MM.1S (cell line): ENCODE measurements around the gene OSBPL5.

Source experiments
- DNase-seq: peaks from one replicate; pipeline ENCODE4 v3.0.0-alpha.2; 2015
- H2AFZ ChIP-seq: fragments of 300-600 bp; sonication (generic); 2 replicates; pipeline ENCODE4 v1.6.0; 2016; ENCODE audit warnings: antibody characterized with exemption, low read length
- H3F3A ChIP-seq: fragments of 300-600 bp; sonication (generic); 2 replicates; pipeline ENCODE4 v1.6.1; 2016; ENCODE audit warnings: mild to moderate bottlenecking, antibody characterized with exemption, low read length, moderate library complexity, mixed read lengths; ENCODE audit not compliant: insufficient read depth
- H3K27ac ChIP-seq: fragments of 300-600 bp; sonication (generic); 2 replicates; pipeline ENCODE4 v1.5.1; 2016; ENCODE audit warnings: mild to moderate bottlenecking, low read length
- H3K27me3 ChIP-seq: fragments of 300-600 bp; sonication (generic); replicated peaks from 2 replicates; pipeline ENCODE4 v1.6.0; 2016; ENCODE audit warnings: low read length; ENCODE audit not compliant: insufficient read depth
- H3K36me3 ChIP-seq: fragments of 300-600 bp; sonication (generic); replicated peaks from 2 replicates; pipeline ENCODE4 v1.6.1; 2016; ENCODE audit warnings: mild to moderate bottlenecking, low read length, mixed read lengths; ENCODE audit not compliant: insufficient read depth
- H3K4me1 ChIP-seq: fragments of 300-600 bp; sonication (generic); 2 replicates; pipeline ENCODE4 v1.6.1; 2016; ENCODE audit warnings: low read length, mixed read lengths
- H3K4me2 ChIP-seq: fragments of 300-600 bp; sonication (generic); 2 replicates; pipeline ENCODE4 v1.6.0; 2016; ENCODE audit warnings: low read depth, low read length
- H3K4me3 ChIP-seq: fragments of 300-600 bp; sonication (generic); 2 replicates; pipeline ENCODE4 v1.5.1; 2016; ENCODE audit warnings: low read length, mixed read lengths
- H3K79me2 ChIP-seq: fragments of 300-600 bp; sonication (generic); 2 replicates; pipeline ENCODE4 v1.6.1; 2016; ENCODE audit warnings: mixed run types, low read length, mixed read lengths
- H3K9ac ChIP-seq: fragments of 300-600 bp; sonication (generic); 2 replicates; pipeline ENCODE4 v1.6.1; 2016; ENCODE audit warnings: low read length, mixed read lengths
- H3K9me2 ChIP-seq: fragments of 300-600 bp; sonication (generic); replicated peaks from 2 replicates; pipeline ENCODE4 v1.6.1; 2016; ENCODE audit warnings: mild to moderate bottlenecking, low read length, mixed read lengths; ENCODE audit not compliant: insufficient read depth
- H3K9me3 ChIP-seq: fragments of 300-600 bp; sonication (generic); replicated peaks from 2 replicates; pipeline ENCODE4 v1.6.1; 2016; ENCODE audit warnings: mild to moderate bottlenecking, low read length, mixed read lengths; ENCODE audit not compliant: insufficient read depth
- H4K20me1 ChIP-seq: fragments of 300-600 bp; sonication (generic); 2 replicates; pipeline ENCODE4 v1.6.1; 2016; ENCODE audit warnings: mild to moderate bottlenecking, low read length, moderate library complexity, mixed read lengths; ENCODE audit not compliant: insufficient read depth
- EZH2 ChIP-seq: fragments of 300-600 bp; sonication (generic); optimal IDR thresholded peaks from 2 replicates; pipeline ENCODE3; 2017; ENCODE audit warnings: low read depth, mild to moderate bottlenecking, antibody characterized with exemption, low read length, mixed read lengths
- EZH2phosphoT487 ChIP-seq: fragments of 300-600 bp; sonication (generic); IDR thresholded peaks from 2 replicates; pipeline ENCODE4 v1.6.1; 2018; ENCODE audit warnings: antibody characterized with exemption, low read length
- TF ChIP-seq, protein P1 (sequence below): fragments of 300-600 bp; sonication (generic); IDR thresholded peaks from 2 replicates; pipeline ENCODE4 v1.5.1; 2016; ENCODE audit warnings: antibody characterized with exemption, low read length, mixed read lengths

Gene OSBPL5

DNA sequence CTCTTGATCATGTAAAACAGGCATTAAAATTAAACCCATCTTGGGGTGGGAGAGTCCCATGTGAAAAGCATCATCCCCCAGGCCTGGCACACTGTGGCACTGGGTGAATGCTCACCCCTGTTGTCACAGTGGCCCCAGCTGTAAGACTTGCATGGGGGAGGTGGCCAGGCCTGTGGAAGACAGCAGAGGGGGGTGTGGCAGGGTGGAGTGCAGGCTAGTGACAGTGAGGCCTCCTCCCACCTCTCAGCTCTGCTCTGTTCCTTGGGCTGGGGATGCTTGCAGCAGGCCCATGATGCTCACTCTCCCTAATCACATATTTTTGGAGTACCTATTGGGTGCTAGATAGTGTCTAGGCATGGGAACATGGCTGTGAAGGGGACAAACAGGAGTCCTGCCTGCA is 10.1 kb upstream of the OSBPL5 start:
- no peak overlapping the region for H3K9ac ChIP-seq
- no peak for DNase-seq
- H3K36me3 ChIP-seq, result no peaks in the 10 kb centered on the region
- no peak overlapping the region for H3K4me2 ChIP-seq
- no peak overlapping the region for H3K4me3 ChIP-seq
- H4K20me1 ChIP-seq, result no peaks in the 10 kb centered on the region
- no peaks in the 10 kb centered on the region for H3K9me3 ChIP-seq
- H2AFZ ChIP-seq, result no peak overlapping the region
- H3K4me1 ChIP-seq, result no peaks in the 10 kb centered on the region
- H3K79me2 ChIP-seq, result no peaks in the 10 kb centered on the region
- no peak overlapping the region for H3K27ac ChIP-seq
- no peaks in the 10 kb centered on the region for H3K9me2 ChIP-seq
- peaks cover 19% of the 10 kb centered on the region; the same call in 1 of the 2 replicates for H3K27me3 ChIP-seq
- TF ChIP-seq EZH2phosphoT487 (no peak), EZH2 (no peak)
- TF ChIP-seq, protein P1, sequence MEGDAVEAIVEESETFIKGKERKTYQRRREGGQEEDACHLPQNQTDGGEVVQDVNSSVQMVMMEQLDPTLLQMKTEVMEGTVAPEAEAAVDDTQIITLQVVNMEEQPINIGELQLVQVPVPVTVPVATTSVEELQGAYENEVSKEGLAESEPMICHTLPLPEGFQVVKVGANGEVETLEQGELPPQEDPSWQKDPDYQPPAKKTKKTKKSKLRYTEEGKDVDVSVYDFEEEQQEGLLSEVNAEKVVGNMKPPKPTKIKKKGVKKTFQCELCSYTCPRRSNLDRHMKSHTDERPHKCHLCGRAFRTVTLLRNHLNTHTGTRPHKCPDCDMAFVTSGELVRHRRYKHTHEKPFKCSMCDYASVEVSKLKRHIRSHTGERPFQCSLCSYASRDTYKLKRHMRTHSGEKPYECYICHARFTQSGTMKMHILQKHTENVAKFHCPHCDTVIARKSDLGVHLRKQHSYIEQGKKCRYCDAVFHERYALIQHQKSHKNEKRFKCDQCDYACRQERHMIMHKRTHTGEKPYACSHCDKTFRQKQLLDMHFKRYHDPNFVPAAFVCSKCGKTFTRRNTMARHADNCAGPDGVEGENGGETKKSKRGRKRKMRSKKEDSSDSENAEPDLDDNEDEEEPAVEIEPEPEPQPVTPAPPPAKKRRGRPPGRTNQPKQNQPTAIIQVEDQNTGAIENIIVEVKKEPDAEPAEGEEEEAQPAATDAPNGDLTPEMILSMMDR, result no peak
- H3F3A ChIP-seq, result no peaks in the 10 kb centered on the region

DNA sequence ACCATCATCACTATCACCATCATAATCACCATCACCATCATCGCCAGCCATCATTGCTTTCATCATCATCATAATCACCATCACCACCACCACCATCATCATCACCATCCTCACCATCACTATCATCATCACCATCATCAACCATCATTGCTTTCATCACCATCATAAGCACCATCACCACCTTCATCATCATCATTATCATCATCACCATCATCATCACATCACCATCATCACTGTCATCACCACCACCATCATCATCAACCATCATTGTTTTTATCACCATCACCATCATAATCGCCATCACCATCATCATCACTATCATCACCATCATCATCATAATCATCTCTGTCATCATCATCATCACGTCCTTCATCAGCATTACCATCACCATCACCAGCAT is 9.3 kb upstream of the OSBPL5 start:
- no peak overlapping the region for H3K27ac ChIP-seq
- no peak overlapping the region for H3K4me3 ChIP-seq
- H3K4me2 ChIP-seq, result no peak overlapping the region
- peaks cover 27% of the 10 kb centered on the region for H3K27me3 ChIP-seq
- no peak overlapping the region for H2AFZ ChIP-seq
- H3K4me1 ChIP-seq, result no peaks in the 10 kb centered on the region
- DNase-seq, result no peak
- TF ChIP-seq, protein P1, result no peak
- TF ChIP-seq EZH2phosphoT487, result no peak
- TF ChIP-seq EZH2, result no peak
- no peaks in the 10 kb centered on the region for H3K79me2 ChIP-seq
- no peaks in the 10 kb centered on the region for H3K9me3 ChIP-seq
- H3K36me3 ChIP-seq, result no peaks in the 10 kb centered on the region
- no peaks in the 10 kb centered on the region for H3K9me2 ChIP-seq
- no peak overlapping the region for H3K9ac ChIP-seq
- H4K20me1 ChIP-seq, result no peaks in the 10 kb centered on the region
- no peaks in the 10 kb centered on the region for H3F3A ChIP-seq

DNA sequence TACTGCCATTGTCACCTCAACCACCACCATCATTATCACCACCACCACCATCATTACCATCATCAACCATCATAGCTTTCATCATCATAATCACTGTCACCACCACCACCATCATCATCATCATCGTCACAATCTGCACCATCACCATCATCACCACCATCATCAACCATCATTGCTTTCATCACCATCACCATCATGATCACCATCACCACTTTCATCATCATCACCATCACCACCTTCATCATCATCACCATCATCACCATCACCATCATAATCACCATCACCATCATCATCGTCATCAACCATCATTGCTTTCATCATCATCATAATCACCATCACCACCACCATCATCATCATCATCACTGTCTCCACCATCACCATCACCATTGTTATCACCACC is 8.7 kb upstream of the OSBPL5 start:
- Histone ChIP-seq H3K9me3 (no peaks in the 10 kb centered on the region), H3K79me2 (no peaks in the 10 kb centered on the region), H3K4me2 (no peak overlapping the region), H4K20me1 (no peaks in the 10 kb centered on the region), H3K36me3 (no peaks in the 10 kb centered on the region), H3K9me2 (no peaks in the 10 kb centered on the region), H3F3A (no peaks in the 10 kb centered on the region), H3K4me3 (no peak overlapping the region), H3K4me1 (no peaks in the 10 kb centered on the region), H3K27ac (no peak overlapping the region), H2AFZ (no peak overlapping the region), H3K9ac (no peak overlapping the region), H3K27me3 (peaks cover 33% of the 10 kb centered on the region)
- no peak for DNase-seq
- TF ChIP-seq, protein P1, result no peak
- TF ChIP-seq EZH2phosphoT487 (no peak), EZH2 (no peak)
